NCI-H2107 (cell line): ENCODE data around the gene GADD45G.

Source experiments
- DNase-seq: peaks from one replicate; lab custom pipeline; 2025; lab: John Stamatoyannopoulos, UW

The GADD45G gene

GRCh38 chr9:89604729-89605464 lies at the start of gene GADD45G:
Gene GADD45G, plus strand, starts transcription at chr9:89605012. Its CDS starts 110 bp downstream, at chr9:89605122.
- DNase-seq: peak; percentile 86

DNA sequence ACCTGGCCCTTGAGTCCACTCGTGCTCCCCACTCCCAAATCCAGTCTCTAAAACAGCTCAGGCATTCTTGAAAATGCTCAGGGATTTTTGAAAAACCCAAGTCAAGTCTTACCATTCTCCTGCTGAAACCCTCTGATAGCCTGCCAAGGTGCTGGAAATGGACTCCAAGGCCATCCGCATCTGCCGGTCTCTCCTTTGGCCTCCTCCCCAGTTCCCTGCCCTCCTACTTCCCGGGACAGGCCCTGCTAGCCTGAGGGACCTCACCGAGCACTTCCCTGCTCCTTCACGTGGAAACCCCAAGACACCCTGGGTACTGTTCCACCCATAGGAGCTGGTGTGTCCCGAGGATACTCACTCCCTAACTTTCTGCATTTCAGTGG lies 49.8 kb upstream of the GADD45G start:
- DNase-seq: no peak

DNA sequence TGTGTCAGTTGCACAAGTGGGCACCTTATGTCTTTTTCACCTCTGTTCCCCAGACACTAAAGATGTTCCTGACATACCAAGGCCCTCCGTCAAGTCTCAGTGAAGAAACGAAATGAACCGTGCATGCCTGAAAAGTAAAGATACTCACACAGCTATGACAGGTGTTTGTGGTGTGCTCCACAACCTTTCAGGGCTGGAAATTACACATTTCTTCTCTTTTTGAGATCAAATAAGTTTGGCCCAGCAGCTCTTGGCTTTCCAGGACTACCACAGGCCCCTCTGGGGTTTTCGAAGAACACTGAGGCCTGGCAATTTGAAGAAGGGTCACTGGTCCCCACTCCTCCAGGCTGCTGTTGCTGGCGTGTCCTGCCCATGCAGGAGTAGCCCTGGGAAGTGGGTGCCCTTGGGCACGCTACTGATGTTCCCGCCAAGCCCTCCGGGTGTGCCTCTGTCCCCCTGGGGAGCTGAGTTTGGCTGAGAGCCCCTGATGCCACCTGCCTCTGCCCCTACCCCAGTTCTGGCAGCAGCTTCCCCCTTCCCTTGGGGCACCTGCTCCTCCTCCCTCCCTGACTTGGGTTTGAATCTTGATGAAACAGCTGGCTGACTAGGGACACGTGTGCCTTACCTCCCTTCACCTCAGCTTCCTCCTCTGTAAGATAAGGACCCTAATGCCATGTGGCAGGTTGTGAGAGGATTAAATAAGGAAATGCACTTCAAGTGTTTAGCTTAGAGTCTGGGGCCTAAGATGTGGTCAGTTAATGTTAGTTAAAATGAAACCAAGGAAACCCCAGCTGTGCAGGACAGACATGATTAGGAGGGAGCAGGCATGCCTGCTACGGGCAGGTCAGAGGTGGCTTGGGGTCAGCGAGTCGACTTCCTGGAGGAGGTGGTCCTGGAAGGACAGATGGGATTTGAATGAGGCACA lies 49.1 kb upstream of the GADD45G start:
- DNase-seq: no peak

- DNase-seq: no peak
Observed at GRCh38 chr9:89558196-89558899, 46.5 kb upstream of the GADD45G start.

DNA sequence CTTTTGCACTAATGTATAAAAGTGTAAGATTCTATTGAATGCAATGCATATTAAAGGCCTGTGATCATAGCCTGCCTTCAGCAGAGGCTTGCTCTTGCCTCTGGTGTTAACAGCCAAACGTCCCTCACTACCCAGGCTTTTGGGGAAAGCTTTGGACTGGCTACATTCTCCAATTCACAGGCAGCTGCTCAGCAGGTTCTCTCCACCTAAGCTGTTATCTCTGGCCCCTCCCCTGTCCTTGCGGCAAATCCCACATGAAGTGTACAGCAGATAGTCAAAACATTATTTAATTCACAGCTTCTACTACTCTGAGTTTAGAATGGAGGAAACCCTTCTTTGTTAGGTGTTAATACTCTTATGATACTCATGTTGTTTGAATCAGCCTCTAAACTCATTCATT lies 45.9 kb upstream of the GADD45G start:
- no peak for DNase-seq

DNA sequence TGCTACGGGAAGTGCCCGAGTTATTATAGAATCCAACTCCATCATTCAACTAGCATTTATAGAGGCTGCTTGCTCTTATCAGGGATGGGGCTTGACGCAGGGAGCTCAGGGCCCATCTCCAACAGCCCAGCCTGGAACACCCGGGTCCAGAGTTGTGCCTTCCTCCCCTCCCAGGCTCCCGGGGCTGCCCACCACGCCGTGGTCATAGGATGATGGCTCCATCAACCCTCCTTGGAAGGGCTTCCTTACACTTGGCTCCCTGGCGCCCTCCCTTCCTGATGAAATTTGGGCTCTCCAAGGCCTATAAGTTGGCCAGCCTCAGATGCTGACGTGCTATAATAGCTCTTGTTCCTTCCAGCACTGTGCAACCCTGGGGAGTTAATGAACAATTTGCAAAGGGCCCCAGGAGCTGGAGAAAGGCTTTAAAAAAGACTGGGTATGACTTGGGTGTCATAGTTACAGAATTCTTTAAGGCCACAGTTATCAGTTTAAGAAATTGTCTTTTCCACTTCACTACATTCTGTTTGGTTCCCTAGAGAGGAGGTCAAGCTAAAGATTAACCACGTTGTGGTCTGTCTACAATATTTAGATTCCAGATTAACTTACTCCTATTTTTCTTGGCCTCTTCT lies 42.5 kb upstream of the GADD45G start:
- DNase-seq: no peak

DNA sequence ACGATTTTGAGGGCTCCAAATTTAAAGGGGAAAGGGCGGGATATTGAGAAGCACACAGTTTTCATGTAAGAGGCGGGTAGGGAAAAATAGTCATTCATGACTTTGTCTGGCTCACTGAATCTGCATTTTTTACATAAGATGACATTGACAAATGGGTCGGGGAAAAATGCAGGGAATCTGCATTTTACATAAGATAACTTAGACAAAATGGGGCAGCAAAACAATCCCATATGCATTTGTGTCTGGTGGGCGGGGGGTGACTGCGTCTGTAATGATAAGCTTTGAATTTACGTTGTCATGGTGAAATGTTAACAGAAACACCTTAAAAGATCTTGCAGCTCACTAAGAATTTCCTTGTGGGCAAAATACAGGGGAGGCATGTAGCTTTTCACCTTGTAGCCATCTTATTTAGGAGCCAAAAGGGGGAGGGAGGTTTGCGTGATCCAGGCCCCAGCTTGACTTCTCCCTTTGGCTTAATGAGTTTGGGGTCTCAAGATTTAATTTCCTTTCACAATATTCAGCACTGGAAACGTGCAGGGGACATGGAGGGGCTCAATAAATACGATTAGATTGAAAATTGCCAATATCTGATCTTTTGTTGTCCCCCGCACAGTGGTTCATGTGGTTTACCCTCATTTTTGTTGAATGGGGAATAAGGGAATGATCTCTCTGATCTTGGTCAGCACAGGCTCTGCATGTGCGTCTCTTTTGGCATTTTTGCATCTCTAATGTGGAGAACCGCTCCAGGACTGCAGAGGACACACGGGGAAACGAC lies 41.1 kb upstream of the GADD45G start:
- DNase-seq: no peak

- DNase-seq: no peak
Observed at GRCh38 chr9:89564346-89564878, 40.4 kb upstream of the GADD45G start.

DNA sequence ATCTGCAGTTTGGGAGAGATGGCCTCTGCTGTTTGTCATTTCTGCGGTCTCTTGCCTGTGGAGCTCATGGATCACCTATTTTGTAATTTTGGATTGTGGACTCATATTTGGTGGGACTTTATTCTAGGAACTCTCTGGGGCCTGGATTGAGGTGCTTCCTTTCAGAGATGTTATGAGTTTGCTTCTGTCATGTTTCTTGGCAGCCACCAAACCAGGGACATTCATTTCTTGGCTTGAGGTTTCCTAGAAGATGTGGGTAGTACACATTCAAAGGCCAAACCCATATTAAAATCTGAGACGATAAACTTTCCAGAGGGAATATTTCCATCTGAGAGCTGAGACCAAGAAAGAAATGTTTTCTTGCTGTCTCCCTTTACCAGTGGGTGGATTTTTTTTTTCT lies 37.2 kb upstream of the GADD45G start:
- DNase-seq: no peak

GRCh38 chr9:89574309-89574708 lies 30.5 kb upstream of the GADD45G start:
- no peak for DNase-seq

GRCh38 chr9:89576404-89576839 lies 28.4 kb upstream of the GADD45G start:
- no peak for DNase-seq

GRCh38 chr9:89577363-89577762 lies 27.4 kb upstream of the GADD45G start:
- DNase-seq: no peak

- no peak for DNase-seq
Observed at GRCh38 chr9:89579741-89580385, 24.9 kb upstream of the GADD45G start.

DNA sequence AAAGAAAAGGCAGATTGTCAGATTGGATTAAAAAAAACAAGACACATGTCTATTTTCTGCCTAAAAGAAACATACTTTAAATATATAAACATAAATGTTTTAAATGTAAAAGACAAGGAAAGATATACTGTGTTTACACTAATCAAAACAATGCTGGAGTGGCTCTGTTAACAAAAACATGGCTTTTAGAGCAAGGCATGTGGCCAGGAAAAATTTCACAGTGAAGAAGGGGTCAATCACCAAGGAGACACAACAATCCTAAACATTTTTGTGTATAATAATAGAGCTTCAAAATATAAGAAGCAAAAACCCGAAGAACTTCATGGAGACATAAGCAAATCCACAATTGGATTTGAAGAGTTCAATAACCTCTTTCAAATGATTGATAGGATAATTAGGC lies 18.5 kb upstream of the GADD45G start:
- DNase-seq: no peak

GRCh38 chr9:89588271-89588879 lies 16.4 kb upstream of the GADD45G start:
- no peak for DNase-seq

DNA sequence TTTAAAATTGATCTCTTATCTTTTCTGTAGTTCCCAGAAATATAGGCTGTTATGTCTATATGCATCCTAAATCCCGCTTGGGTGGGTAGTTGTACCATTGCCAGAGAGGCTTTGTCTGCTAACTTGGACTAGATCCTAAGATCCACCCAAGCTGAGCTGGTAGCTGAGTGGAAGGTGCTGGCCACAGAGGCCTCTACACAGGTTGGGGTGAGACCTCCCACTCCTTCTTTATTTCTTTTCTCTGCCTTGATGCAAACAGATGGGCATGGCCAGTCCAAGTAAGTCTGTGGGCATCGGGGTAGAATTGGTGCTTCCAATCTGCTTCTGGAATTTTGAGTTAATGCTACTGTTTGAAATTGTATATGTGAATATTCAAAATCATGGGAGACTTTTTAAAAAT lies 14.4 kb upstream of the GADD45G start:
- no peak for DNase-seq

DNA sequence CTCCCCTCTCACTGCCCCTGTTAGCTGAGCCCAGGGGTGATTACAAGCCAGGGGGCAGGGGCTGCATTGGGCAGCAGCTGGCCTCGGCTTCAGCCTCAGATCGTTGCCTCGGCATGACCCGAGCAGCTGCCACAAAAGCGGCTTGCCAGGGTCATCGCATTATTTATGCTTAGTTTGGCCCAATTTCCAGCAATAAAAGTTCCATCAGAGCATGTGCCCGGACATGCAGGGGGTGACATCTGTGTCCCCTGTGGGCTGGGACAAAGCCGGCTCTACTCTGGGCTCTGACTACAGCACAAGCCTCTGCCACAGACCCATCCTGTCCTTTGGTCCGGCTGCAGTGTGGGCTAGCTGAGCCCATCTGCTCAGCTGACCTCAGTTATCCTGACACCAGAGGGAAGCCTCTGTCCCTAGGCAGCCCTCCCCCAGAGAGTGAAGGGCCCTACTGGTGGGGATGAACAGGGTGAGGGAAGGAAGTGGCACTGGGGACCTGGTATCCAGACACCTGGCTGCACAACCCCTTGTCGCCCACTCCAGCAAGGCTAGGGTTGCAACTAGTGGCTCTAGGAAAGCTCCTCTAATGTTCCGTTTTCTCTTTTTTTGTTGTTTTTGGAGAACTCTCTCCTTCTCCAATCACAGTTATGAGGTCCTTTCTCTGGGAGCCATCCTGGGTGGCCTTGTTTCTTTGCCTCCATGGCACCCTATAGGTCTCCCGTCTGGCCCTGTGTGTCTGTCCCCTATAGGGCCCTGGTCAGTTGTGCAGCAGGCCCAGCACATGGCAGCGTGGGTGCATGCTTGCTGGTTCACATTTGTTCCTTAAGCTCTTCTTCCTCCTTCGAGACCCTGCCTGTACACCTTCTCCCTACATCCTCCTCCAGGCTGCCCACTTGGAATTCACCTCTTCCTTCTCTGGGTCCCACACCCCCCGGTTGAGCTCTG lies 13.3 kb upstream of the GADD45G start:
- DNase-seq: no peak

DNA sequence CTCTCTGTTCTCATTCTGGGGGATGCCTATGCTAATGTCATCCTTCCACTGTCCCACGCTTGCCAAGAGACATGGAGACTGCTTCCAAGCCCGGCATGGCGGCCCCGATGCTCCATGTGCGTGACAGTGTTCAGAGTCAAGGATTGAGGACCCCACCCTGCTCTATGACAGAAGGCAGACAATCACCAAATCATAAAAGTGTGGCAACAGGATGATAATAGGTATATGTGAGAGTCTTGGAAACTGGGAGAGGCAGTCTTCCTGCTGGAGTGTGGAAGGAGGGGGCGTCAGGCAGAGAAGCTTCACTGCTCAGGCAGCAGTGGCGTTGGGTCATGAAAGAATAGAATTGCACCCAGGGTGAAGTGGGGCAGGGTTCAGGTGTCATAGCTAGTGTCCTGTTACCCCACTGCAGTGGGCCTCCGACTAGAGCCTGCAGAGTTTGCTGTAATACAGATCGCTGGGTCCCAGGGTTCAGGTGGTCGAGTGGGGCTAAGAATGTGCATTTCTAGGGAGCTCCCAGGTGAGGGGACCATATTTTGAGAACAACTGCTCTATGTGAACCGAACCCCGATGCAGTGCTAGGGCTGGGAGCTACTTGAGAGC lies 12.5 kb upstream of the GADD45G start:
- DNase-seq: no peak
